HG03060 (cell line): ENCODE measurements around the gene FLG.
"Not testable (repeated sequence)": the region's sequence is repeated elsewhere in the genome, so short reads cannot be mapped to it uniquely, and the experiment has no call there.

Experiments
- ATAC-seq: cut with Tn5 transposase; IDR thresholded peaks from one replicate; pipeline ENCODE4 v1.9.1; 2021; ENCODE audit warnings: low read depth, moderate number of reproducible peaks; ENCODE audit not compliant: unreplicated experiment

Gene FLG

DNA sequence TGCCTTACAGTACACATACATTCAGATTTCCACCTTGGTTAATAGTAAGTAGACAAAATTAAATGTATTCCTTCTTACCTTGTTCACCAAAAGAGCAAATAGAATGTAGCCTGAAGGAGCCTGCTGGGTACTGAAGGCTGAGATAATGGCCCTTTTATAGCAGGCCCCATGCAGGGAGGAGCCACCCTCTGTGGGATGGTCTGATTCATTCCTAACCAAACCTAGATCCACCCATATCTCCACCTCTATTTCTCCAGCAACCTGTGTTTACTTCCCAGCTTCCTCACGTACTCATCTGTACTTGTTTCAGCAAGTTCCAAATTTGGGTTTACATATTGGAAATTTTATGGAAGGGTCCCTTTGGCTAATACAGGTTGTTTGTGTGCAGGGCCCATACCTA is at the start of gene FLG:
TSS of gene FLG (minus strand) at position 129 of the 400 bp plus-strand sequence. CDS start 9,783 bp downstream, outside the sequence.
- no peak for ATAC-seq

DNA sequence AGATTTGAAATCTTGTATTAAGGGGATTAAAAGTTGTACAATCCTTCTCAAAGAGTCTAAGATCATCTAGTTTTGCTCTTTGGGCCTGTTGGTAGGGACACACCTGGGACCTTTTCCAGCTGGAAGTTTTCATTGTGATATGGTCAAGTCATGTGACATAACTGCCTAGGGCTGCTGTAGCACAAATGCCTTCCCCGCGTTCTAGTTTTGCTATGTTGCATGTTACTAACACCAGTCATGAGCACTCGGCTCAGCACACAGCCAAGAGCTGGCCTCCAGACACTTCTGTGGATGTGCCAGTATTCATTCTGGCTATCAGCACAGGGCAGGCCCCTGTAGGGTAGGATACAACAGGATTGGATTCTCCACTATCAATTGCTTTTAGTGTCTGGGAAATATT is 49.4 kb upstream of the FLG start:
- no peak for ATAC-seq

DNA sequence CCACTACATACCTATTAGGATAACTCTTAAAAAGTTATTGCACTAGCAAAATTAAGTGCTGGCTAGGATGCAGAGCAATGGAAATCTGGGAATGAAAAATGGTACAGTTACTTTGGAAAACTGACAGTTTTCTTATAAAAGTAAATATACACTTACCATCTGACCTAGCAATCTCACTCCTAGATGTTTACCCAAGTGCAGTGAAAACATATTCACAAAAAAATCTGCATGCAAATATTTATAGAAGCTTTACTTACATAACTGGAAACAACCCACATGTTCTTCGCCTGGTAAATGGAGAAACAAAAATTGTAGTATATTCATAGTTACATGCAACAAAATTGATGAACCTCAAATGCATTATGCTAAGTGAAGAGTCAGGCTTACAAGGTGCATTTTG is 47.6 kb upstream of the FLG start:
- ATAC-seq: no peak

DNA sequence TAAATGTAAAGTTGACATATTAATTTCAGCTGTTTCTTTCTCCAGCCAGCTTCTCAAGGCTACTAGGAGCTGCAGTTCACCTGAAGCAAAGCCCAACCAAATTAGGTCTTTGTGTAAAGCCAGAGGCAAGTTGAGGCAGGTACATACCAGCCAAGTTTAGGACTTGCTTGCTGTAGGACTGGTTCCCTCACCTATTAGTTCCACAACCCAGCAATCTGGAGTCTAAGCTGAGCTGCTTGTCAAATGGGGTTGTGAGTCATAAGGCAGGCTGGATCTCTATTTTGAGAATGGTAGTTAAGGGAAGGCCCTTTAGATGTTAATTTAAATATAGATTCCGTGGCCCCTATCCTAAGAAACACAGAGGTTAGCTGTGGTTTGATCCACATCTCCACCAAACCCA is 42.4 kb upstream of the FLG start:
- ATAC-seq: no peak

DNA sequence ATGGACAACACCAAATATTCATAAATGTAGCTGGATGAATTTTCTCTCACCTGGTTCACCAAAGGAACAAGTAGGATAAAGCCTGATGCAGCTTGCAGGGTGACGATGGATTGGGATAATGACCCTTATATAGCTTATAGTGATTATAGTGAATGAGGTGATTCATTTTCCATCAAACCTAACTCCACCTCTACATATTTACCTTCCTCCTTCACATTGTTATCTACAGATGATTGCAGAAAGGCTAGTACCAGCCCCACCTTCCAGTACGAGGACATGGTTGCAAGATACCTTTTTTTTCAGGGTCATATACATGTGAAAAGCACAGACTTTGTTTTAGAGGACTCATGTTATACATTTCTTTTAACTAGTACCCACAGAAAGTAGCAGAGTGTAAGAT is 34.9 kb upstream of the FLG start, which contains the start of gene FLG2:
TSS of gene FLG2 (minus strand) at position 101 of the 400 bp plus-strand sequence. CDS start 1,122 bp downstream, outside the sequence.
- ATAC-seq: no peak

DNA sequence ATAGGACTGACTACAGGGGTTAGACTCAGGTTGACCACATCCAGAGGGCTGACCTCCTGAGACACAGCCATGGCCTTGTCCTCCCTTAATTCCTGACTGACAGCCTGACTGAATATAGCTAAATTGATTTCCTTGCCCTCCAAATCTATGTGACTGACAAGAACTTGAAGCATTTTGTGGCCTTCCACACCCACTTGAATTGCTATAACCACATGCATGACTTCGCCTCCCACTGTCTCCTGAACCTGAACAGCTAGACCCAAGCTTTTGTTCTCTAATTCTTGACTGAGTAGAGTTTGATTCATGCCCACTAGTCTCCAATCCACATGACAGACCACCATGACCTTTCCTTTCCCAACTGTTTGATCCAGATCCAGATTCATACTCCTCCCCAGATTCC is 31.7 kb upstream of the FLG start:
- ATAC-seq: no peak

DNA sequence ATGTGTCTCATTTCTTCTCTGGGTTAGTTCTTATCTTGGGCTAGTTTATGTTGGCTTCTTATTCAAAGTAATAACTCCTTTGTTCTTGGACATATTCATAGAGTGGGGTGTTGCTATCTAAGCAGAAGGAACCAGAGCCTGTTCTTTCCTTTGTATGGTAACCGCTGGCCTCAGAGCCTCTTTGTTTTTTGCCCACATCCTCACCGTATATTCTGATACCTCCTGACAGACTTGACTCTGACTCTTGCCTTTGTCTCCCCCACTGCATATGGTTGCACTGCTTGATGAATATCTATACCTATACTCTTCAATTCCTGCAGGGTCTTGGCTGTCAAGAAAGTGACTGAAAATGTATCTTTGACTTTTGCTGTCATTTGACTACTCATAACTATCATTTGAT is 24.6 kb upstream of the FLG start:
- no peak for ATAC-seq

DNA sequence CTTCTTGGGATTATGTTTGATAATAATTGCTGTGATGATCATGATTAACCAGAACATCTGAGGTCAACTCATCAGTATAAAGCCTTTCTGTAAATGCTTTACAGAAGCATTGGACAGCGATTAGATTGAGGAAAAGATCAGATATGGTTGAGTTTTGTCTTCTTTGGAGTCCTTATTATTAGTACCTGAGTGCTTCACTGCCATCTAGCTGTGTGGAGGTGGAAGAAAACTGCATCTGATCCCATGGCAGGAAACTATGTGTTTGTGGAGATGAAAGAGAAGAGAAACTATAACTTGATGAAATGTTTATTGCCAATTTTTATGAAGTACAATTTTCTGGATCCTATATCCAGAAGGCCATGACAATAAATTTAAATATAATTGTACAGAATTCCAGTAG is 23.4 kb upstream of the FLG start:
- no peak for ATAC-seq

DNA sequence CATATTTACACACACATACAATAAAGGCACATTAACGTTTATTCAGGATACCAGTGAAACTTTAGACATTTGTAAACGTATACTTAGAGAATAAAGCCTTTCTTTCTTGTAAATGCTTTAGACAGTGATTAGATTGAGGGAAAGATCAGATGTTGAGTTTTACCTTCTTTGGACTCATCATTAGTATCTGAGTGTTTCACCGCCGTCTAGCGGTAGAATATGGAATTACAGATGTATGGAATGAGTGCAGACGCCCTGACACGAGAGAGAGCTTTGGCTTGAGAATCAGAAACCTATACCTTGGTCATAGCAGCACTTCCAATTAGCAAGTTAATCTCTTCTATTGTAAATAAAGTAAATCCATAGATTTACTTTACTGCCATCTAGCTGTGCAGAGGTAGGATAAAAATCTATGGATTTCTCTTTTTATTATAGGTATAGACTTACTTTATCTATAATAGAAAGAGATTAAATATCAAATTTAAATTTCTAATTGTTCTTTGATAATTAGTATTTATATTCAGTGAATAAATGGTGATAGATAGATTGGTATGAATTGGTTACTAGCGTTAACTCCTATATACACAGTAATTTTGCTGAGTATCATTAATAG is 22.2 kb upstream of the FLG start:
- ATAC-seq: no peak

DNA sequence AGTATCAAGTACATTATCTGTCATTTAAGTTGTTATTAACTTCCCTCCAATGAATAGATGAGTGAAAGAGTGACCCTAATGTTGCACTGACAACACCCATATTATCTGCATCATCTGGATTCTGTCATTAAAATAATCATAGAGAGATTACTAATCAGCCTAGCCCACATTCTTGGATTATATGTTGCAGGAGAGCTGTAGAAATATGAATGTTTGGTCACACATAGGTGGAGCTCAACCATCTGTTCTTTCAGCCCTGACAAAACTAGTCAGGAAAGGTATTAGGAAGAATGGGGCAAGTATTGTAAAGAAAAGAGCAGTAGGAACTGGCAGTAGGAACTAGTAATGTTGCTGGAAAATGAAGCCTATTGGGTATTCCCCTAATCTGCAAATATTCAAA is 19.4 kb upstream of the FLG start:
- no peak for ATAC-seq

DNA sequence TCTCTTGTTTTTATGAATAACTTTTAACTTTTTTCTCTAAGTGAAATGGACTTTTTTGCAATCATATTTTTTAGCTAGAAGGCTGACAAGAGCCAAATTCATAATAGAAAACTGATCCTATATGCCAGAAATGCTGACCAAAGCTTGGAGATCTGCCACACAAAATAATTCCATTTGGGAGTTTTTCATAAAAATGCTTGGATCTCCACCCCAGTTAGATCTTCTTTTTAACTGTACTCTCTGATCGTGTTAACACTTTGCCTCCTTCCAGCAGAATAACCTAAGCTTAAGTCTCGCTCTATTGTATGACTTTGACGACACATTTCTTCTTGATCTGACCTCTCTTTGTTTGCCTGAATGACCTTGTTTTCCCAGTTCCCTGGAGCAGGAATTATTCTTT is 18.0 kb upstream of the FLG start:
- ATAC-seq: no peak

DNA sequence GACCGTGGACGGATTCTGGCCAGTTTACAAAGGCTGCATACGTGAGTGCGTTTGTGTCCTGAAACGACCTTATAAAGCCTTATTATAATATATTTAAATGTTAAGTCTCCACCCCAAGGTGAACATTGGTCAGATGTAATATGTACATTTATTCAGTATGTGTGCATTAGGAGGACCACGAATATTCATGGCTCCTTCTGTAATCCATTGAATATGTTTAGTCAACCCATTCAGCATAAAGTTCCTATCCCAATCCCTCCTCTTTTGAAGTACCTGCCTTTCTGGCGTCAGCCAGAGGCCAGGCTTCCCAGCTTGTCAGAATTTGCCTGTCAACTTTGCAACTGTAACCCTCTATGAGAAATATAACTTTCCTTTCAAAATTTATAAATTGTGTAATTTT is 10.4 kb upstream of the FLG start:
- no peak for ATAC-seq

DNA sequence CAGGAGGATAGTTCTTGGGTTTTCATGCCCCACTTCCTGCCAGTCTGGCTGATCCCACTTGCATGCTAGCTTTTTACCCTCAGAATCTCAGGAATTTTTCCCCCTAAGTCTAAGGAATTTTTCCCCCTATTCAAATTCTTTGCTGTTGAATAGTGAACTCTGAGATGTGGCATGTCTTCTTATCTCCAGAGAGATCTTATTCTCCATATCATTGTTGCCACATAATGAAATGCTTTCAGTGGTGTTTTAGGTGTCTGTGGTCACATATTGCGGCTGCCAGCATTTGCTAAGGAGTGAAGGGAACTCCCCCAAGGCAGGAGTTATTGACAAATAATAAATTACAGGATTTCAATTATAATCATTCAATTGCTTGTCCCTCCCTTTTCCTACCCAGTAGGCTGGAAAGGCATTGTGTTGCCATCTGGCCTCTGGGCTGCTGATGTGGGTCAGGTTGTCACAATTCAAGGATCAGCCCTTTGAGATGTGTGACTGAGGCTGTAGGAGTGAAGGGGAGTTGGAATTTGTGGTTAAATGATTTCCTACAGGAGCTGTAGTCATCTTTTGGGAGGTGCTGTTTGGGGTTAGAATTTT is 3.9 kb upstream of the FLG start:
- ATAC-seq: no peak

DNA sequence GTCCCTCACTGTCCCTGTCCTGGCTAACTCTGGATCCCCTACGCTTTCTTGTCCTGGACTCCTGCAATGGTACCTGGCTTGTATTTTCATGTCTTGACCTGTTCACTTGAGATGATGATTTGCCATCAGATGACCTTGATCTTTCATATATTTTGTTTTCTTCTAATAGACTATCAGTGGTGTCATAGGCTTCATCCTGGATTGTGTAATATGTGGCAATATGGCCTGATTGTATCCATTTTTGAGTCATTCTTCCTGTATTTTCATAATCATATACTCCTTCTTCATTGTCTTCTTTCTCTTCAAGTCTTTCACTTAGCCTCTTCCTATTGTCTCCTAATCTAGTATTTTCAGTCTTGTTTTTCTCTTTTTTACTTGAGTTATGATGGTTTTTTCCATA is 11.1 kb downstream of the FLG start:
- no peak for ATAC-seq

DNA sequence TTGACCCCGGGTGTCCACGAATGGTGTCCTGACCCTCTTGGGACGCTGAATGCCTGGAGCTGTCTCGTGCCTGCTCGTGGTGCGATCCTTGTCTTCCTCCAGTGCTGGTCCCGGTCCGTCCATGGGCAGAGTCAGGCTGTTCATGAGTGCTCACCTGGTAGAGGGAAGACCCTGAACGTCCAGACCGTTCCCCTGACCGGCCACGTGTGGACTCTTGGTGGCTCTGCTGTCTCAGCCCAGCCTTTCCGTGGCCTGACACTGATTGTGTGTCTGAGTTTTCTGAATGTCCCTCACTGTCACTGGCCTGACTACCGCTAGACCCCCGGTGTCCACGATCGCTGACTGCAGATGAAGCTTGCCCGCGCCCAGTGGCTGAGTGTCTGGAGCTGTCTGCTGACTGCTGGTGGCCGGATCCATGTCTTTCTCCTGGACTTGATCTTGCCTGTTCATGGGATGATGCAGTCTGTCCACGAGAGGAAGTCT is 11.7 kb downstream of the FLG start:
- ATAC-seq: no peak

DNA sequence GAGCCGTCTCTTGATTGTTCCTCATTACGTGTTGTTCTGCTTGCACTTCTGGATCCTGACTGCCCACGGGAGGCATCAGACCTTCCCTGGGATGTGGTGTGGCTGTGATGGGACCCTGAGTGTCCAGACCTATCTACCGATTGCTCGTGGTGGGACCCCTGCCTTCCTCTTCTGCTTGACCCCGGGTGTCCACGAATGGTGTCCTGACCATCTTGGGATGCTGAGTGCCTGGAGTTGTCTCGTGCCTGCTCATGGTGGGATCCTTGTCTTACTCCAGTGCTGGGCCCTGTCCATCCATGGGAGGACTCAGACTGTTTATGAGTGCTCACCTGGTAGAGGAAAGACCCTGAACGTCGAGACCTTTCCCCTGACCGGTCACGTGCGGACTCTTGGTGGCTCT is 12.9 kb downstream of the FLG start:
- ATAC-seq: not testable (repeated sequence)

DNA sequence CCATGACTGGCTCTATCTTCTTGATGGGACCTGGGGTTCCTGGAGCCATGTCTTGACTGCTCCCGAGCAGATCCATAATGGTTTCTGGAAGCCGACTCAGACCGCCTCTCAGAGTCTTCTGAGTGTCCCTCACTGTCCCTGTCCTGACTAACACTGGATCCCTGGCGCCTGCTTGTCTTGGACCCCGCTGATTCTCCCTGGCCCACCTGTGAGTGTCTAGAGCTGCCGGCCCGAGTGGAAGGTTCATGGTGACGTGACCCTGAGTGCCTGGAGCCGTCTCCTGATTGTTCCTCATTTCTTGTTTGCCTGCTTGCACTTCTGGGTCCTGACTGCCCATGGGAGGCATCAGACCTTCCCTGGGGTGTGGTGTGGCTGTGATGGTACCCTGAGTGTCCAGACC is 15.1 kb downstream of the FLG start:
- no peak for ATAC-seq

DNA sequence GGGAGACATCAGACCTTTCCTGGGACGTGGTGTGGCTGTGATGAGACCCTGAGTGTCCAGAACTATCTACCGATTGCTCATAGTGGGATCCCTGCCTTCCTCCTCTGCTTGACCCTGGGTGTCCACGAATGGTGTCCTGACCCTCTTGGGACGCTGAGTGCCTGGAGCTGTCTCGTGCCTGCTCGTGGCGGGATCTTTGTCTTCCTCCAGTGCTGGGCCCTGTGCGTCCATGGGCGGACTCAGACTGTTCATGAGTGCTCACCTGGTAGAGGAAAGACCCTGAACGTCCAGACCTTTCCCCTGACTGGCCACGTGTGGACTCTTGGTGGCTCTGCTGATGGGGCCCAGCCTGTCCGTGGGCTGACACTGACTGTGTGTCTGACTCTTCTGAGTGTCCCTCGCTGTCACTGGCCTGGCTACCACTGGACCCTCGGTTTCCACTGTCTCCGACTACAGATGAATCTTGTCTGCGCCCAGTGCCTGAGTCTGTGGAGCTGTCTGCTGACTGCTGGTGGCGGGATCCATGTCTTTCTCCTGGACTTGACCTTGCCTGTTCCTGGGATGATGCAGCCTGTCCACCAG is 15.6 kb downstream of the FLG start:
- not testable (repeated sequence) for ATAC-seq

DNA sequence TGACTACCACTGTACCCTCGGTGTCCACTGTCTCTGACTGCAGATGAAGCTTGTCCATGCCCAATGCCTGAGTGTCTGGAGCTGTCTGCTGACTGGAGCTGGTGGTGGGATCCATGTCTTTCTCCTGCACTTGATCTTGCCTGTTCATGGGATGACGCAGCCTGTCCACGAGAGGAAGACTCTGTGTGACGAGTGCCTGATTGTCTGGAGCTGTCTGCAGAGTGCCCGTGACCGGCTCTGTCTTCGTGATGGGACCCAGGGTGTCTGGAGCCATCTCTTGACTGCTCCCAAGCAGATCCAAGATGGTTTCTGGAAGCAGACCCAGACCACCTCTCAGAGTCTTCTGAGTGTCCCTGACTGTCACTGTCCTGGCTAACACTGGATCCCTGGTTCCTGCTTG is 16.3 kb downstream of the FLG start:
- ATAC-seq: not testable (repeated sequence)

DNA sequence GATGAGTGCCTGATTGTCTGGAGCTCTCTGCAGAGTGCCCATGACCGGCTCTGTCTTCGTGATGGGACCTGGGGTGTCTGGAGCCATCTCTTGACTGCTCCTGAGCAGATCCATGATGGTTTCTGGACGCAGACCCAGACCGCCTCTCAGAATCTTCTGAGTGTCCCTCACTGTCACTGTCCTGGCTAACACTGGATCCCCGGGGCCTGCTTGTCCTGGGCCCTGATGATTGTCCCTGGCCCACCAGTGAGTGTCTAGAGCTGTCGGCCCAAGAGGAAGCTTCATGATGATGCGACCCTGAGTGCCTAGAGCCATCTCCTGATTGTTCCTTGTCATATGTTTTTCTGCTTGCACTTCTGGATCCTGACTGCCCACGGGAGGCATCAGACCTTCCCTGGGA is 17.1 kb downstream of the FLG start:
- ATAC-seq: not testable (repeated sequence)

DNA sequence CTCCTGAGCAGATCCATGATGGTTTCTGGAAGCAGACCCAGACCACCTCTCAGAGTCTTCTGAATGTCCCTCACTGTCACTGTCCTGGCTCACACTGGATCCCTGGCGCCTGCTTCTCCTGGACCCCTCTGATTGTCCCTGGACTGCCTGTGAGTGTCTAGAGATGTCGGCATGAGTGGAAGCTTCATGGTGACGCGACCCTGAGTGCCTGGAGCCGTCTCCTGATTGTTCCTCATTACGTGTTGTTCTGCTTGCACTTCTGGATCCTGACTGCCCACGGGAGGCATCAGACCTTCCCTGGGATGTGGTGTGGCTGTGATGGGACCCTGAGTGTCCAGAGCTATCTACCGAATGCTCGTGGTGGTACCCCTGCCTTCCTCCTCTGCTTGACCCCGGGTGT is 18.9 kb downstream of the FLG start:
- ATAC-seq: not testable (repeated sequence)

DNA sequence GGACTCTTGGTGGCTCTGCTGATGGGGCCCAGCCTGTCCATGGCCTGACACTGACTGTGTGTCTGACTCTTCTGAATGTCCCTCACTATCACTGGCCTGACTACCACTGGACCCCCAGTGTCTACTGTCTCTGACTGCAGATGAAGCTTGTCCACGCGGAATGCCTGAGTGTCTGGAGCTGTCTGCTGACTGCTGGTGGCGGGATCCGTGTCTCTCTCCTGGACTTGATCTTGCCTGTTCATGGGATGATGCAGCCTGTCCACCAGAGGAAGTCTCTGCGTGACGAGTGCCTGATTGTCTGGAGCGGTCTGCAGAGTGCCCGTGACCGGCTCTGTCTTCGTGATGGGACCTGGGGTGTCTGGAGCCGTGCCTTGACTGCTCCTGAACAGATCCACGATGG is 20.3 kb downstream of the FLG start:
- not testable (repeated sequence) for ATAC-seq
